Measurements from ENCODE around the gene VGLL4.

VGLL4 gene

GRCh38 chr3:11565492-11565891 lies 78.2 kb downstream of the VGLL4 start:
- no peak for DNase-seq (ENCODE audit: low read depth in 2 of 2)

GRCh38 chr3:11565072-11565471 lies 78.6 kb downstream of the VGLL4 start:
- DNase-seq (ENCODE audit: low read depth in 2 of 2) = no peak

GRCh38 chr3:11564577-11565001 lies 79.1 kb downstream of the VGLL4 start:
- DNase-seq (ENCODE audit: low read depth in 2 of 2) = no peak

GRCh38 chr3:11563865-11564185 lies 79.9 kb downstream of the VGLL4 start:
- no peak for DNase-seq (ENCODE audit: low read depth in 2 of 2)

GRCh38 chr3:11563159-11563864 lies 80.4 kb downstream of the VGLL4 start:
- DNase-seq (ENCODE audit: low read depth in 2 of 2) = no peak

- DNase-seq (ENCODE audit: low read depth in 2 of 2) = no peak
These were observed 81.3 kb downstream of the VGLL4 start for GRCh38 chr3:11562277-11562881.

GRCh38 chr3:11560746-11561145 lies 83.0 kb downstream of the VGLL4 start:
- DNase-seq (ENCODE audit: low read depth in 2 of 2) = no peak

GRCh38 chr3:11559816-11560633 lies 83.7 kb downstream of the VGLL4 start:
- DNase-seq (ENCODE audit: low read depth in 2 of 2) = no peak

- DNase-seq (ENCODE audit: low read depth in 2 of 2) = no peak
These were observed 84.5 kb downstream of the VGLL4 start for GRCh38 chr3:11558918-11559815.

- DNase-seq (ENCODE audit: low read depth in 2 of 2) = no peak
These were observed 85.3 kb downstream of the VGLL4 start for GRCh38 chr3:11558411-11558903.

GRCh38 chr3:11558002-11558401 lies 85.7 kb downstream of the VGLL4 start:
- DNase-seq (ENCODE audit: low read depth in 2 of 2) = no peak

GRCh38 chr3:11556851-11557644 lies 86.7 kb downstream of the VGLL4 start:
- no peak for DNase-seq (ENCODE audit: low read depth in 2 of 2)

- no peak for DNase-seq (ENCODE audit: low read depth in 2 of 2)
These were observed 87.7 kb downstream of the VGLL4 start for GRCh38 chr3:11555881-11556633.

GRCh38 chr3:11555211-11555782 lies 88.4 kb downstream of the VGLL4 start:
- DNase-seq (ENCODE audit: low read depth in 2 of 2) = no peak

- DNase-seq (ENCODE audit: low read depth in 2 of 2) = no peak
These were observed 89.0 kb downstream of the VGLL4 start for GRCh38 chr3:11554666-11555065.

GRCh38 chr3:11554236-11554610 lies 89.5 kb downstream of the VGLL4 start:
- no peak for DNase-seq (ENCODE audit: low read depth in 2 of 2)

- no peak for DNase-seq (ENCODE audit: low read depth in 2 of 2)
These were observed 90.1 kb downstream of the VGLL4 start for GRCh38 chr3:11553436-11554235.

- DNase-seq (ENCODE audit: low read depth in 2 of 2) = no peak
These were observed 91.1 kb downstream of the VGLL4 start for GRCh38 chr3:11552289-11553264.
